LNCaP clone FGC (cell line): Measurements from ENCODE around the gene CDC42BPA.

ENCODE experiments used
- DNase-seq: peaks from one replicate; pipeline ENCODE4 v3.0.0-alpha.2; 2011; ENCODE audit warnings: low read depth
- H3K4me3 ChIP-seq: 2 replicates; pipeline ENCODE4 v1.5.1; 2011; ENCODE audit warnings: mild to moderate bottlenecking, low read depth, low read length, control low read depth
- TF ChIP-seq, protein P1 (sequence below): IDR thresholded peaks from 2 replicates; pipeline ENCODE4 v1.5.1; 2012; ENCODE audit warnings: mild to moderate bottlenecking; ENCODE audit not compliant: control insufficient read depth, insufficient read depth; ENCODE audit errors: extremely low read depth

Gene CDC42BPA

DNA sequence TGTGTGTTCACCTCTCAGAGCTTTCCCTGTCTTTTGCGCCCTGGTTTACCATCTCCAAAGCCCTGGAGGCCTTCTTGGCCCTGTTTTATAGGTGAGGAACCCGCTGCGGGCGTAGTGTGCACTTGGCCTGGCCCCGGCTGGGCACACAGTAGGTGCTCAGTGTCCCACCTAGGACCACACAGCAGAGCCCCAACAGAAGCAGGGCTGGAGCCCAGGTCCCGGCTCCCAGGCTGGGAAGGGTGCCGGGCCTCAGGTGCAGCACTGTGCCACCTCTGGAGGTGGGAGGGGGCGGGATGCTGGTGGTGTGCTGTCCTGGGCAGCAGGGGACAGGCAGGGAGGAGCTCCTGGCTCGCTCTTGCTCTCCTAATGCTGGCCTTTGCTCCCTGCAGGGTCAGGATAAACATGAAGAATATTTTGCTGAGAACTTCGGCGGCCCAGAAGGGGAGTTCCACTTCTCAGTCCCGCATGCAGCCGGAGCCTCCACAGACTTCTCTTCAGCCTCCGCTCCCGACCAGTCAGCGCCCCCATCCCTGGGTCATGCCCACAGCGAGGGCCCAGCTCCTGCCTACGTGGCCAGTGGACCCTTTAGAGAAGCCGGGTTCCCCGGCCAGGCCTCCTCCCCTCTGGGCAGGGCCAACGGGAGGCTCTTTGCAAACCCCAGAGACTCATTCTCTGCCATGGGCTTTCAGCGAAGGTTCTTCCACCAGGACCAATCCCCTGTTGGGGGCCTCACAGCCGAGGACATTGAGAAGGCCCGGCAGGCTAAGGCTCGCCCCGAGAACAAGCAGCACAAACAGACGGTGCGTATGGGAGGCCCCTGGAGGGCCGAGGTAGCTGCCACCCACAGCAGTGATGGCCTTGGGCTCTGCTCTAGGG is 353.4 kb downstream of the CDC42BPA start:
- TF ChIP-seq, protein P1, sequence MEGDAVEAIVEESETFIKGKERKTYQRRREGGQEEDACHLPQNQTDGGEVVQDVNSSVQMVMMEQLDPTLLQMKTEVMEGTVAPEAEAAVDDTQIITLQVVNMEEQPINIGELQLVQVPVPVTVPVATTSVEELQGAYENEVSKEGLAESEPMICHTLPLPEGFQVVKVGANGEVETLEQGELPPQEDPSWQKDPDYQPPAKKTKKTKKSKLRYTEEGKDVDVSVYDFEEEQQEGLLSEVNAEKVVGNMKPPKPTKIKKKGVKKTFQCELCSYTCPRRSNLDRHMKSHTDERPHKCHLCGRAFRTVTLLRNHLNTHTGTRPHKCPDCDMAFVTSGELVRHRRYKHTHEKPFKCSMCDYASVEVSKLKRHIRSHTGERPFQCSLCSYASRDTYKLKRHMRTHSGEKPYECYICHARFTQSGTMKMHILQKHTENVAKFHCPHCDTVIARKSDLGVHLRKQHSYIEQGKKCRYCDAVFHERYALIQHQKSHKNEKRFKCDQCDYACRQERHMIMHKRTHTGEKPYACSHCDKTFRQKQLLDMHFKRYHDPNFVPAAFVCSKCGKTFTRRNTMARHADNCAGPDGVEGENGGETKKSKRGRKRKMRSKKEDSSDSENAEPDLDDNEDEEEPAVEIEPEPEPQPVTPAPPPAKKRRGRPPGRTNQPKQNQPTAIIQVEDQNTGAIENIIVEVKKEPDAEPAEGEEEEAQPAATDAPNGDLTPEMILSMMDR, result no peak
- no peak for DNase-seq
- no peak overlapping the region for H3K4me3 ChIP-seq

DNA sequence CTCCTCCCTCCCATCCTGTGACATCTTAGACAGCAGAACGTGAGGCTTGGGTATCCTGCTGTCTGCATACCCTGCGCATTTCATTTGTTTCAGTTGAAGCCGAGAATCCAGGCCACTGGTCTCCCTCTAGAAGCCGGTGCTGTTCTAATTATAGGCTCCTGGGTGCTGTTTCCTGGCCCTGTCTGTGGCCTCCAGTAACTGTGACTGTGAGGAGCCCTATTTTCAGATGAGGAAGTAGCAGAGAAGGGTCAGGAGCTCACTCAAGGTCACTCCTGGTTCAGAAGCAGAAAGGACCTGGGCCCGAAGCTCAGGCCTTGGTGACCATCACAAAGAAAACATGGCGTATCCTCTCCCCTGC is 354.2 kb downstream of the CDC42BPA start:
- TF ChIP-seq, protein P1, result no peak
- no peak for DNase-seq
- H3K4me3 ChIP-seq, result no peak overlapping the region

DNA sequence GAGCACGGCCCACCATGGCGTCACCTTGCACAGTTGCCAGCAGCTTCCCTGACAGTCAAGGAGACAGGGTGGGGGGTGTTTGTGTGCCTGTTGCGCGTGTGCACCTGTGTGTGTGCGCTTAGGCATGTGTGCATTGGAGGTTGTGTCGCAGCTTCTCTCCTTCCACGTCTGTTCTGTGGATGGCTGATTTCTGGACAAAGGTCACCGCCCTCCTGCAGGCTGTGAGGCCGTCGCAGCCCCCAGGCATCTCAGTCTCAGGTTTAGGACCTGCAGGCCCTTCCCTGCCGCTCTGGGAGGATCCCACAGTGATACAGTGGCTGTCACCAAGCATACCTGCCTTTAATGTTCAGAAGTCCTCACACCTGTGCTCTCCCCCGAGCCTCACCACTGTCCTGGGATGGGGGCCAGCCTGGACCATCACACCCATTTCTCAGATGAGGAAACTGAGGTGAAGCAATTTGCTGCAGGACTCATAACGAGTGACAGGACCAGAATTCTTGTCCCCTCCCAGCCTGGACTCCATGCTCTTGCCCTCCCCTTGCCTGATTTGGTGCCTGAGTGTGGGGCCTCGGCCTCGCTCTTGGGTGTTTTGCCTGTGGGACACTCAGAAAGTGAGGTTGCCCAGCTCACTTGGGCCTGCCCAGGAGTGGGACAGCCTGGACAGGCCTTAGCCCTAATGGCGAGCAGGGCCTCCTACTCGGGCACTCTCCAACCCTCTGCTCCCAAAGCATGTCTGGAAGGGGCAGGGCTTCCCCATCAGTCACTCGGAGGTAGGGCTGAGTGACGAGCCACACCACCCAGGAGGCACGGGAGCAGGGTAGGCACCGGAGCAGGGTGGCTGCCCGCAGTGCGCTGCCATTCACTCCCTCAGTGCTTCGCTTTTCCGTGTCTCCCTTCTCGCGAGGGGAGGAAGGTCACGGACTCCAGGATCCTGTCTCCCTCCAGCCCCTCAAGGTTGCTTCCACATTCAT is 355.6 kb downstream of the CDC42BPA start:
- TF ChIP-seq, protein P1, result no peak
- no peak for DNase-seq
- H3K4me3 ChIP-seq, result no peak overlapping the region

DNA sequence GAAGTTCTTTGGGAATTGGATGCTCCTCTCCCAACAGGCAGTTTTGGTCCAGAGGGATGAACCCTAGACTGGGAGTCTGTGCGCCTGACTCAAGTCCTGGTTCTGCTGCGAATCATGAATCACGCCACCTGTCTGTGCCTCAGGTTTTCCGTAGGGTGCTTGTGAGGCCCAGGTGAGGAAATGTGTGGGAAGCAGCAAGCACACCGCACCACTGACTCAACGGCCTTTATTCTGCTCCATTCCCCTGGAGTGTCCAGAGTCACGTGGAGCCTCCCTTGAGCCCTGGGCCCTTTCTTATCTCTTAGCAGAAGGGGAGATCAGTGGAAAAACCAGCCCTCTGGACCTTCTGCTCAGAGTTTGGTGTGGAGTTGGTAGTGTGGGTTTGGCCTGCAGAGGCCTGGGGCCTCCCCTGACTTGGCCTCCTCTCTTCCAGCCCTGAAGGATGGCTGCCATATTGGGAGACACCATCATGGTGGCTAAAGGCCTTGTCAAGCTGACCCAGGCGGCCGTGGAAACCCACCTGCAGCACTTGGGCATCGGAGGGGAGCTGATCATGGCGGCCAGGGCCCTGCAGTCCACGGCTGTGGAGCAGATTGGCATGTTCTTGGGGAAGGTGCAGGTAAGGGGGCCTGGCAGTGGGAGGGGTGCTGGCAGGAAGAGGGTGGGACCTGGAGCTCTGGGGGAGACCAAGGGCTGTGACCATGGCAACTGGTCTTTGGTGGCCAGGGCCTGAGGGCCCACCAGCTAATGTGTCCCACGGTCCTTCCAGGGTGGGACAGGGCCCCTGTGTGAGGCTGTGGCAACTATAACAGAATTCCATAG is 357.1 kb downstream of the CDC42BPA start:
- no peak for DNase-seq
- TF ChIP-seq, protein P1, result no peak
- H3K4me3 ChIP-seq, result no peak overlapping the region

DNA sequence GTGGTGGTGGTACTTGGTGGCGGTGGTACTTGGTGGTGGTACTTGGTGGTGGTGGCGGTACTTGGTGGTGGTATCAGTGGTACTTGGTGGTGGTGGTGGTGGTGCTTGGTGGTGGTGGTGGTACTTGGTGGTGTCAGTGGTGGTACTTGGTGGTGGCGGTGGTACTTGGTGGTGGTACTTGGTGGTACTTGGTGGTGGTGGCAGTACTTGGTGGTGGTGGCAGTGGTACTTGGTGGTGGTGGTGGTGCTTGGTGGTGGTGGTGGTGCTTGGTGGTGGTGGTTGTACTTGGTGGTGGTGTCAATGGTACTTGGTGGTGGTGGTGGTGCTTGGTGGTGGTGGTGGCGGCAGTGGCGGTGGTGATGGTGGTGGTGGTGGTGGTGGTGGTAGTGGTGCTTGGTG is 358.0 kb downstream of the CDC42BPA start:
- TF ChIP-seq, protein P1, result no peak
- no peak for DNase-seq
- H3K4me3 ChIP-seq, result no peak overlapping the region

DNA sequence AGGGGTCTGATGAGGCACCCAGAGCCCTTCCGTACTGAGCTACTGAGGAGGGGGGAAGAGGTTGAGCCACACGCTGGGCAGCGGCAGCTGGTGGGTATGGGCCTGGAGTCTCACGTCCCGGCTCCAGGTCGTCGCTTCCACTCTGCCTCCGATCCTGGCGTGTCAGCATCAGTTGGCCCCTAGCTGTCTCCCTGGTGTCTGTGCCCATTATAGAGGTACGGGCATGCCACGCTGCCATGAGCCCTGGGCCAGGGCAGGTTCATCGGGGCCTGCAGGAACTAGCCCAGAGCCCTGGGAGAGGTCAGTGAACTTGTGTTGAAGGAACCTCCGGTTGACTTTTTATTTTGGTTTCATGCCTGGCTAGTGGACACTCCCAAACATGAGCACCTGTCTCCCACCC is 360.0 kb downstream of the CDC42BPA start:
- TF ChIP-seq, protein P1, result no peak
- H3K4me3 ChIP-seq, result no peak overlapping the region
- DNase-seq, result no peak
